Activated T-helper 1 cell treated with anti-CD3 and anti-CD28 coated beads, Interleukin-2, amount 50 U/mL, for 16 hours (primary cell): ENCODE measurements around the gene B3GALT5.
"Not testable (repeated sequence)": the region's sequence is repeated elsewhere in the genome, so short reads cannot be mapped to it uniquely, and the experiment has no call there.

Experiments used
- DNase-seq, 2 donors: peaks; one replicate each; pipeline ENCODE4 v3.0.0-alpha.2; 2020; ENCODE audit warnings: low read depth in 1 of 2, low spot score in 1 of 2

The B3GALT5 gene

DNA sequence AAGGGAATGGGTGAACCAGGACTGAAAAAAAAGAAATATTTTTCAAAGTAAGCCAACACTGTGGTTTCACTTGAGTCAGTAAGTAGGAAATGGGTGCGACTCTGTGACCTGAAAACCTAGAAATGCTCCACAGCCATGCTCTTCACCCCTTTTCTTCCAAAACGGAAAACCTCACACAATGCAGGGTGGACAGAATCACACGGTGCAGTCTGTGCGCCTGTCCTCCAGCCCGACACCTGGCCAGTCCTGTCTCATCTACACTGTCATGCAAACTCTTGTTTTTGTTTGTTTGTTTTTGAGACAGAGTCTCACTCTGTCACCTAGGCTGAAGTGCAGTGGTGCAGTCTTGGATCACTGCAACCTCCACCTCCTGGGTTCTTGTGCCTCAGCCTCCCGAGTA is 53.3 kb downstream of the B3GALT5 start:
- no peak for DNase-seq

DNA sequence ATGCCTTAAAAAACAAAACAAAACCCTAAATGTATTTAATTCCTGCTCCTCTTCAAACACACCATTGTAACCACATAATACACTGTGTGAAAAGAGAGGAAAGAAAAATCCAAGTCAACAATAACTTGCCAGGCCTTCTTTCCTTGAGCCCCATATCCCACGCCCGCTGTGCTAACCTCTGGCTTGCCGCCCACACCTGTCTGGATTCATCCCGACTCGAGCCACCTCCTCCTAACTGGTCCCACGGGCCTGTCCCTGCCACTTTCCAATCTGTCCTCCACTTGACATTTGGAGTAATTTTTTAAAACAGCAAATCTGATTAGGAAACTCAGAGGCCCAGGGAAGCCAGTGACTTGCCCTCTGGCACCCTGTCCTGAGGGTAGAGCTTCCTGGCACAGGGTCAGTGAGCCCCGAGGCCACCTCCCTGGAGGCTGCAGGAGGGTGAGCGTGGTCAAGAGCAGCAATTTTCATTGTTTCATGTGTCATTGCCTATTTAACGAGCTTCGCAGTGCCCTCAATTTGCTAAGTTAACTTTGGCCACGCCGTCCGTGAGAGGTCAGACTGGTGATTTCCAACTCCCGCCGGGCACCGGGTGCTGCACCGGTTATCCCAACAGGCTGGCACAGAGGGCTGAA is 54.1 kb downstream of the B3GALT5 start:
- DNase-seq = no peak

DNA sequence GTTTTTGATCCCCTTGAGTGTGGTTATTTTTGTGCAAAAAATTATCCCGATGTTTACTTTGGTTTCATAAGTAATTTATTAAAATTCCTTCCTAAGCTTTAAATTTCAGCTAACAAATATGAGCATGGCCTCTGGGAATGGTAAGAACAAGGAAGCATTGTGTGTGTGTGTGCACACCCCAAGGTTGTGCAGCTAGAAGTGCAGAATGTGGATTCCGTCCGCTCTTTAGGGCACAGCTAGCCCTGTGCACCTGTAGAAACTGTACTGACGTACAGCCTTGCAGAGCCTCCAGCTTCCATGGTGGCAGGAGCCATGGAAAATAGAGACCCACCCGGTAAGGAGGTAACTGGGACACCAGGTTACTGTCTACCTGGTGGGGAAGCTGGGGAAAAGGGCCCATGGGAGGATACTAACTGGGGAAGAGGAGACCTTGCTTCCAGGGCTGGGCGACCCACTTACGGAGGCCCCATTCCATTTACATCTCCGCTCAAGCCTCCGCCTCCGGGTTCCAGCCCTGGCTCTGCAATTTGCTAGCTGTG is 54.7 kb downstream of the B3GALT5 start:
- DNase-seq = no peak

DNA sequence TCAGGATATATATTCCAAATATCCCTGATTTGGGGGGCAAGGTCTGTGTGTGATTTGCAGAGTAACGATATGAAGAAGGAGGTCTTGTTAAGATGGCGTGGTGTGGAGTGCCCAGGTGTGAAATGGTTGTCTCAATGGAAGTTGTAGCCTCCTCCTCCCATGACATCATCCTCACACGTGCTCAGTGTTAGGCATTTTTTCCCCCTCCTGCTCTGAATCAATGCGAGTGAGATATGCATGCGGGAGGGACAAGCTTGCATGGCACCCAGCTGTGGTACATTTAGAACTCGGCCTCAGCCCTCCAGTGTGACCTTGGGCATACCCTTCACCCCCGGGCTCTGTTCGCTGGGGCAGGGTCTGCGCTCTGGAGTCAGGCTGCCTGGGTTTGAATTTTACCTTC is 55.6 kb downstream of the B3GALT5 start:
- no peak for DNase-seq

DNA sequence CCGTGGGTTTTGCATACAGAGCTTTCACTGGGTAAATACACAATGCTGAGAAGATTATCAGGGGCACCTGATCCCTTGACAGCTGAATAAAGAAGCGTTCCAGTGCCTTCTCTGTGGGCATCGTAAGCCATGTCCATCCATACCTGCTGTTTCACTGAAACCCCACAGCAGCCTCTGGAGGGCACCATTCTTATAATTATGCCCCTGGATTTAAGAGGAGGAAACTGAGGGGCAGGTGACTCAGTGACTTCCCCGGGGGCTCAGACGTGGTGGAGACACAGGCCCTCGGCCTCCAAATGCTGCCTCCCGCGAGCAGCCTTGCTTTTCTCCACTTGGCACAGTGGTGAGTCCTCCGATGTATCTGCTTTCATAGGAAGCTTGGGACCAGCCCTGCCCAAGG is 56.7 kb downstream of the B3GALT5 start:
- DNase-seq = no peak

DNA sequence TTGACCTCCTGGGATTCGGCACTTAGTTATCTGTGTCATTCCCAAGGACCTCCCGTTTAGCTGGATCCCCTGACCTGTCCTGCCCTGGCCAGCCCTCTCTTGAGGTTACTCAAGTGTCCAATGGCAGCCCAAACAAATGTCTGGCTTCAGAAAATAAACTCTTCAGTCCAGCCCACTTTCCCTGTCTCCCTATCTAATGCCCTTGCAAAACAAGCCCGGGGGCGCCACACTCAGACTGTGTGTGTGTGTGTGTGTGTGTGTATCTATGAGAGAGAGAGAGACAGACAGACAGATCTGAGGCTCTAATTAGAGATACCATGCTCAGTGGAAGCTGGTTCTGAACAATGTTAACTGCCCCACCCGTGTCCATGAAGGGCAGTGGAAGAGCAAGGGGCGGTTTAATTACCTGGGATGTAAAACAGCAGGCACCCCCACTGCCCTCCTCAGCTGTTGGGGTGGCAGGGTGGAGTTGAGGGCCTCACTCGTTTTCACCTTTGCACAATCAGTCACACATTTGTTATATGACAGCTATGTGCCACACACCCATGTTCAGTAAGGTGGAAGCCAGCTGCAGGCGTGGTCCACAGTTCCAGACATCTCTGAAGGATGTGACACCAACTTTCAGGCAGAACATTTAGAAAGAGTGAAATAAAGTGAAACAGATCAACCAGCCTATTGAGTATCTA is 57.4 kb downstream of the B3GALT5 start:
- no peak for DNase-seq

DNA sequence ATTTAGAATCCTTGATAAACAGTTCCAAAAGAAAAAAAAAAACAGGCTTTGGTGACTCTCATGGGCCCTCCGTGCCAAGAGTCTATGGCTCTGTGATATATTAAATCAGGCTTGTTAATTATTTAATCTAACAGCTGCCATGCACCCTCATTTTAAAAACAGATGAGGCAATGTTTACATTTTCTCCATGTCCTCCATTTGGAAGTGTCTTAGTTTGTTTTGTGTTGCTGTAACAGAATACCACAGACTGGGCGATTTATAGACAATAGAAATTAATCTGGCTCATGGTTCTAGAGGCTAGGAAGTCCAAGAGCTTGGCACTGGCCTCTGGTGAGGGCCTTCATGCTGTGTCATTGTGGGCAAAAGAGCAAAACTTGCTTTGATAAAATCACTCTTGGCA is 58.0 kb downstream of the B3GALT5 start:
- DNase-seq = no peak

DNA sequence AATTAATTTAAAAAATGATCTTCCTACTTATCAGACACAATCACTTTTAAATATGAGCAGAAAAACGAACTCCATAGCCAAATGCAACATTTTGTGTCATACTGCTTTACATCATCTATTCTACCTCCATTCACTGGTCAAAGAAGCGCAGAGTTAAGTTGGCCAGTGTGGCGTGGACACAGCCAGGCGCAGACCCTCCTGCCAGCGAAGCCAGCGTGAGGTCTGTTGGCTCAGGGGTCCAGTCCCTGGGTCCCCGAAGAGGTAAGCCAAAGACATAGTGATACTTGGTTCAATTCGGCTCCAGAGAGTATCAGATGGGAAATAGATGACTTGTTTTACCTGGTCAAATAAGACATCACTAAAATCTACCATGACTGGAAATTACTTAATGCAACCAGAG is 59.2 kb downstream of the B3GALT5 start:
- no peak for DNase-seq

DNA sequence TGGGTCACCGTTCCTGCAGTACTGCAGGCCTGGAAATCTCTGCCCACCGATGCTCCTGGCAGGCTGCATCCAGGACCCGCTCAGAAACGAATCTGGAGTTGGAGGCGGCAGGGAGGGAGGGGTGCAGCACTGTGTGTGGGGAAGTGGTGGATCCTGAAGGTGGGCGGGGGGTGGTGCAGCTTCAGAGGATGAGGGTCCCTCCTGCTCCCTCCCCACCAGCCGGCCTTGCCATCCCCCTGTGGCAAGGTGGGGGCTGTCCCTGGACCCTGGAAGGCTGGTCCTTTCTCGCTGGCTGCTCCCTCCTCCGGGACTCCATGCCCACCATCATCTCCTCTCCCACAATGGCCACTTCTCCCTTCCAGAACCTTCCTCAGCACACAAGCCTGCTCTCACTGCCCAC is 60.4 kb downstream of the B3GALT5 start:
- no peak for DNase-seq

DNA sequence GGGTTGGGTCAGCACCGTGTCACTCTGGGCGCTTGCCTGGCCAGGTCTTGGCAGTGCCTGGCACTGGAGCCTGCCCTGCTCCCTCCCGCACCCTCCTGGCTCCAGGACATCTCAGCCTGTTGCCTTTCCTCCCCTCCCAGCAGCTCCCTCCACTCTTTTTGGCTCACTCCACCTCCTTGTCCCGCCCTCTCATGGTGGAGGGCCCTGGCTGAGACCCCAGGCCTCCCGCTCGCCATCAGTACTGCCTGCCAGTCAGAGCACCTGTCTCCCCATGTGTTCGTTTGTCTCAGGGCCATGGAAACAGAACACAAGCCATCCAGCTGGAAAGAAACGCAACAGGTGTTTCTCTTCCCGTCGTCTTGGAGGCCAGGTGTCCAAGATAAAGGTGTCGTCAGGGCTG is 61.0 kb downstream of the B3GALT5 start:
- no peak for DNase-seq

DNA sequence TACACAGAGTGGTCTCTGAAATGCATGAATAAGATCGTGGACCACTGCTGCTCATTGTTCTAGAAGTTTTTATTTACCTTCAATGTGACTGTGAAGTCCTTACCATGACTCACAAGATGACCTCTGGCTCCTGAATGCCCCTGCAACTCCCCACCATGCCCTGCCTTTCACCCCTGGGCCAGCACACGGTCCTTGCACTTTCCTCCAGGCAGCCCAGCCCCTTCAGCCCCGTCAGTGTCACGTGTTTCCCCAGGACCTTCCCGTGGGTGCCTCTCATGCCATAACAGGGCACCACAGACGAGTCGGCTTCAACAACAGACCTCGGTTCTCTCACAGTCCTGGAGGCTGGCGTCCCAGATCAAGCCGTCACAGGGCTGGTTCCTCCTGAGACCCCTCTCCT is 62.1 kb downstream of the B3GALT5 start:
- no peak for DNase-seq

DNA sequence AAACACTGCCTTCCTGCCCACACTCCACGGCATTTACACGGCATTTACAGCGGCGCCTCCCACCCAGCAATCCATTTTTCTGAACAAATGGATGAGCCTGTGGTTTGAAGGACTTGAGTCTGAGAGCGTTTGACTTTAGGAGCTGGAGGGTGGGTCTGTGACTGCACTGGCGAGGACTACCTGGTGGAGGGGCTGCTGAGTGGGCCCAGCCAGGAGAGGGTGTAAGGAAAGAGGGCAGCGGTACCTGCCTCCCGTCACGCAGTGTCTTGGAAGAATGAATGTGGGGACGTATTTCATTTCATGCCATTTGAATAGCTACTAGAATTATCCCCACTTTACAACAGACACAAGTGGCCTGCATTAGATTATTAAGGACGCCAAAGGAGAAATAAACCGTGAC is 62.9 kb downstream of the B3GALT5 start:
- DNase-seq = no peak

DNA sequence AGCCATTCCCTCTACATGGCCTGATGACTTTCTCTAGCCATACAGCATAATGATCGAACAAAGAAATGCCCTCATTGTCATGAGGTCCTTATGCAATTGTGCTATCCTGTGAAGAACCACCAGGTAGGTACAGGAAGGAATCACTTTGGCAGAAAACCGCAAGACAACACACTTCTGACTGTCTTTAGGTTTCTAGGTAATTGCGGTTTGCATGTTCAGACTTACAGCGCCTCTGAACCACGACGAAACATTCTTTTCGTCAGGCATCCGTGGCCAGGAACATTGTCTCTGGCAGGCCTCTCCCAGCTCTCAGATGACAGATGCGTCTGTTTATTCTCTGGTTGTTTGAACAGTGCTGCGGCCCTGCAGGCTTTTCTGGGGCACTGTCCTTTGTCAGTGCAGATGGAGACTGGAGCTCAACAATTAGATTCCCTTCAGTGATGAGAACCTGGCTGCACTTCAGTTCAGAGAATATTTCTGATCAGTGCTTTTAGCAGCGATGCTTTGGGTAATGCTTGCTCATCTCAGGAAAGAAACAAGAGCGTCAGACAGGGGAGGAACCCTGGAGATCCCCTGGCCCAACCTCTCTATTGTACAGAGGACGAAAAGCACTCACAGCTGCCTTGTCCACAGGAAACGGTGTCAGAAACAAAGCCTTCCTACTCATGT is 63.4 kb downstream of the B3GALT5 start:
- no peak for DNase-seq

DNA sequence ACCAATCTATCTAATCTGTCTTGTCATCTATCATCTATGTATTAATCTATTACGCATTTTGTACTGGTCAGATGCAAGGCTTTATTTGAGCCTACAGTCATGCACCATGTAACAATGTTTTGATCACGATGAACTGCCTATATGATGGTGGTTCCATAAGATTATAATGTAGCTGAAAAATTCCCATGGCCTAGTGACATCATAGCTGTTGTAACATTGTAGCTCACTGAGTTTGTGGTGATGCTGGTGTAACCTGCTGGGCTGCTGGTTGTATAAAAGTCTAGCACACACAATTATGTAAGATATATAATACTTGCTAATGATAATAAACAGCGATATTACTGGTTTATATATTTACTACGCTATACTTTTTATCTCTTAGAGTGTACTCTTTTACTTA is 67.5 kb downstream of the B3GALT5 start:
- no peak for DNase-seq

DNA sequence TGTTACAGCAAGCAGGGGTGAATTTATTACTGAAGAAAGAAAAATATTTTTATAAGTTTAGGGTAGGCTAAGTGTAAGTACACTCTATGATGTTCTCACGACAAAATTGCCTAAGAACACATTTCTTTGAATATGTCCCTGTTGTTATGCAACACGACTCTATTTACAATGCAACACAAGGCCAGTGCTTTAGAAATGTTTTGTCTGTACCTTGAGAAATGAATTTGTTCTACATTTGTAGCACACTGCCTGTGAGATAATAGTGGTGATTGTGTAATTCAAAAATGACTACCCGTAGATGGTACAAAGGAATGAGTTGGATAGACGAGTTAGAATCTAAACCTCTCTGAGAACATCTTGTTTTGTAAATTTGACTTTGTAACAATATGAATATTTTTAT is 68.5 kb downstream of the B3GALT5 start:
- no peak for DNase-seq

DNA sequence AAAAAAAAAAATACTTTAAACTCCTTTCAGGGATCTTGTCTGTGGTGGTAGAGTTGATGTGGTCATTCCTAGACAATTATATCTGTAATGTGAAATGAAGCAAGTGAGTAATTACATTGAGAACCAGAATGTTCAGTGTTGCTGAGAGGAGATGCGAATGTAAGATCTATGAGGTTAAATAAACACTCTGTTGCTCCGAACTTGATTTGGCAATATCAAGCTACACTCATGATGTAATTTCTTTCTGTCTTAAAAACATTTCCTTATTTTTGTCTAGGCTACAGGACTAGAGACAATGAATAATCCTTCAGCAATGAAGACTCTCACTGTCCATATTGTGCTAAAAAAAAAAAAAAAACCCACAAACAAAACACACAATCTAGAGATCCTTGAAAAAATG is 69.1 kb downstream of the B3GALT5 start:
- no peak for DNase-seq

DNA sequence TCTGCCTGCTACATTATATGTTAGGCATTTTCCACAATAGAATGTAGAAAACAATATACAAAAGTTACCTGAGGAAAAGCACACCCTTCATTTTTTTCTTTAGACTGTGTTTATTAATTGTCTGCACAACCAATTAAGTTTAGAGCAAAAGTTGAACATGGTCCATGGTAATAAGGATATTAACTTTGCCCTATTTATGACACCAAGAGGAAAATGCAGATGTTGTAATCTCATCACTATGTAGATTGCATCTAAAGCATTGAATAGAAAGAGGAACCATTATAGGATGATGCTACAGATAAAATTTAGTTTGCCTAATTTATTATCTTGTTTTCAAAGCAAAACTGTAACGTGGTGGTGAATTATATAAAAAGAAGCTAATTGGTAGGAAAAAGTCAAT is 72.5 kb downstream of the B3GALT5 start:
- no peak for DNase-seq

DNA sequence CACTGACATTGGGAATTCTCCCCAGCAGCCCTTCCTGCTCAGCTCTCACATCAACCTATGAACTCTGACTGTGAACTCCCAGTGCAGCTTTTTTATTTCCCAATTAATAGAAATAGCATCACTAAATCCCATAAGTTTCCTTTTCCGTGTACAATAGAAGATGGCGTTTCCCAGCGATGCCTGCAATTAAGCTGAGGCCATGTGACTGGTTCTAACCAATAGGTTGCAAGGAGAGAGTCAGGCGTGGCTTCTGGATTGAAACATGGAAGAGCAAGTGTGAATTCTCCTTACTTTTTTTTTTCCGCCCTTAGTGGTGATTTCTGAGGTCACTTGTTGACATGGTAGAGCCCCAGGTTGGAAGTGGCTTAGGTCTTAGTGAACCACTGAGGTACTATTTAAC is 73.3 kb downstream of the B3GALT5 start:
- DNase-seq = no peak

DNA sequence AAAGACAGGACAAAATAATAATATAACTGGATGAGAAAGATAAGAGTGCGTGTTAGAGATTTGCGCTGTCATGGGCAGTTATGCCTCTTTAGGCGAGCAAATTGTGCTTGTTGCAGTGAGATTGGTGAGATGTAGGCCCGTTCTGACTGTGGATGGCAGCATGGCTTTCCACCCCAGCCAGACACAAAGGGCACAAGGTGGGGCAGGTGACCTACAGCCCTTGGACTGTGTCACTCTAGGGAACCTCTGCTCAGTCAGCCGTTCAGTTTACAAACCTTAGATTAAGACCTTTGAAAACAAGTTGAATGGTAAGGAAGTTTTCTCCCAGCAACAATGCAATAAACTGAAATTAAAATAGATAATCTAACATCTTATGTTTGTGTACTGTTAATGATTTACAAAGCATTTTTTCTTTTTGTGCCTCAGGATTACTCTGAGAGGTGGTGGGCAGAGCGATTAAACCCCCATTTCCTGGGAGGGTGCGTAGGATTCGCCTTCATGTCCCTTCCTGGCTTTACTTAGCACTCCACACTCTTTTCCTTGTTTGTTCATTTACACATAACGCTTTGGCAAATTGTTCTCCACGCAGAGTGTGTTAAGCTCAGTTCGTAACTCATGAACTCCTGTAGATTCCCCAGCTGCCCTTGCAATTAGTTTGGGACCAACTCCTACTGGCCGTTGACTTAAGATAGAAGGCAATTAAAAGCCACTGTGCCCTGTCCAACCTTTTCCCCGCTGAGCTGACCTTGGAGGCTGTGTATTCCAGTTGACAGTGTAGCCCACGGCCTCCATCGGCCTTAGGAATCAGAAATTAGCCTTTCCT is 74.1 kb downstream of the B3GALT5 start:
- DNase-seq = no peak

DNA sequence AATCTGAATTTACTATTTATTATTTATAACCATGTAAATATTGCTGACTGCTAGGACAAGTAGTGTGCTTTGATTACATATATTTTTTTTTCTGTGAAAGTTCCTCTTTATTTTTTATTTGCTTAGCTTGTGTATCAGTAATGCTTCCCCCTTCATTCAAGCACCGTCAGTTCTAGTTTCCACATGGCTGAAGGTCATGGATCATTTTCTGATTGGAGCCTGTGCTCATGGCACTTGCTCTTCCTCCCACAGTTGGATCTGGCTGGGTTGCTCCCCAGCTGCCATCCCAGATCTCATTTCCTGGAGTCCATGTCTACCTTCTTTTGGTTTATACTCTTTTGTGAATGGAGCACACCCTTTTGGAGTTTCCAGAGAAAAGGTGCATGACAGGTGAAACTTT is 75.3 kb downstream of the B3GALT5 start:
- no peak for DNase-seq

DNA sequence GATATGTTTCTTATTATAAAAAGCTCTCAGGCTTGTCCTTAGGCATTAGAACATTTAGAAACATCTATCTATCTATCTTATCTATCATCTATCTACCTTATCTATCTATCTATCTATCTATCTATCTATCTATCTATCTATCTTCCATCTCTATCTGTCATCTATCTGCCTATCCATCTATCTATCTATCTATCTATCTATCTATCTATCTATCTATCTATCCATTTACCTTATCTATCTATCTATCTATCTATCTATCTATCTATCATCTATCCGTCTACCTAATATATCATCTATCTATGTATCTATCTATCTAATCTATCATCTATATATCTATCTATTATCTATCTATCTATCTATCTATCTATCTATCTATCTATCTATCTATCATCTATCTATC is 77.1 kb downstream of the B3GALT5 start:
- DNase-seq = not testable (repeated sequence)

DNA sequence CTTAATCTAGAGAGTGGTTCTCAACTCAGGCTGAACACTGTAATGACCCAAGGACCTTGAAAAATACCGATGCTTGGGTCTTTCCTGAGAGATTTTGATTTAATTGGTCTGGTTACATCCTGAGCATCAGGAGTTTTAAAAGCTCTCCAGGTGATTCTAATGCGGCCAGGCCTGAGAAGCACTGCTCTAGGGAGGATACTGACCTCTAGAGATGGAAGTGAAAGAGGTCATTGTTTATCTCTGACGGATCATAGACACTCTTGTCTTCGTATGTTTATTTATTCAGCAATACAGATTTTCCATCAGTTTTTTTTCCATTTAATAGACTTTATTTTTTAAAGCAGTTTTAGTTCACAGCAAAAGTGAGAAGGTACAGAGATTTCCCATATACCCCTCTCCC is 77.7 kb downstream of the B3GALT5 start:
- DNase-seq = no peak
